ENCODE results near the gene SMIM12.

- no peak for TF ChIP-seq CTCF (IDR thresholded peaks at IDR 0.05)
- no peak for TF ChIP-seq EP300 (IDR thresholded peaks at IDR 0.05)
- no peak for TF ChIP-seq POLR2AphosphoS5 (IDR thresholded peaks at IDR 0.05)
- no peak for TF ChIP-seq POLR2A (IDR thresholded peaks at IDR 0.05)
Observed at GRCh38 chr1:34851431-34852105, 8.0 kb downstream of the SMIM12 start.
